RWPE1 (cell line): ENCODE measurements around the gene ING3.

Experiments
- CTCF ChIA-PET: fragments of 350-600 bp; sonication (Branson Sonifier 250); formaldehyde crosslinking; extraction: SDS; loops from one replicate; lab custom pipeline; 2021; lab: Yijun Ruan, JAX
- POLR2A ChIA-PET: fragments of 400-600 bp; formaldehyde crosslinking; extraction: SDS; loops from one replicate; lab custom pipeline; 2020; ENCODE audit warnings: antibody characterized with exemption; ENCODE audit not compliant: low non-redundant PET; lab: Yijun Ruan, JAX
- DNase-seq: peaks from one replicate; pipeline ENCODE4 v3.0.0; 2012; ENCODE audit warnings: low spot score
- H3K27ac ChIP-seq: fragments of 450-650 bp; 2 replicates; pipeline ENCODE4 v1.5.1; 2017
- TF ChIP-seq, protein P1 (sequence below): fragments of 450-650 bp; conservative IDR thresholded peaks from 2 replicates; pipeline ENCODE4 v1.5.1; 2017; ENCODE audit warnings: low read depth, mild to moderate bottlenecking

Gene ING3

DNA sequence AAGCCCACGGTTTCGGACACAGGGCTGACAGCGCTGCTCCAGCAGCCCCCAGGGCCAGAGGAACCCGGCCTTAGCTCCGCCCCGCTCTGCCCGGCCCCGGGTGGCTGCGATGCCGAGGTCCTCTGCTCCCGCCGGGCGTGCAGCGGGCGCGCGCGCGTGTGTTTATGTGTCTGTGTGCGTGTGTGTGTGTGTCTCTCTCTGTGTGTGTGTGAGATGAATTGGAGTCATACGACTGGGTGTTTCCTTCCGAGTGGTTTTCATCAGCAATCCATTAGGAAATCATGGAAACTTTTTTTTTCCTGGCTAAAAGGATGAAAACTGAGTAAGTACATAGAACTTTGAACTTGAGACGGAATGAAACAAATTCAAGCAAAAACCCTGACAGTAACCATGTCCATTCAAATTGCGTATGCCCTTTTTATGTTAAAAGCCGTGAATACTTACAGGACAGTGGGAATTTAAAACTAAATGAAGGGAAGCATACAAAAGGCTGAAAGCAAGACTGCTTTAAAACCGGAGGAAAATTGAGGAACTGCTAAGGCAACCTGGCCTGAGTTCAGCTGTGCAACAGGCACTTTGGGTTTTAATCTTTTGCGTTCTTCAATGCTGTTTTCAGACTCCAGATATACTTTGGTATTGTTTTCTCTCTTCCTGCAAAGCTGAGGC is 38.1 kb downstream of the ING3 start, which contains the start of gene CPED1:
Gene CPED1, plus strand, starts transcription at position 121 of the 666 bp plus-strand sequence. CDS start 911 bp downstream, outside the sequence.
- CTCF ChIA-PET: interaction anchor here (0.6 to 3.4 kb wide), 4 partner anchors 10 to 119 kb away, joined by 3 to 20 read pairs (median 4); no protein-coding TSS in a partner anchor
- peak; percentile 26 for DNase-seq
- no peak within 1 kb of the TSS for H3K27ac ChIP-seq
- TF ChIP-seq, protein P1, sequence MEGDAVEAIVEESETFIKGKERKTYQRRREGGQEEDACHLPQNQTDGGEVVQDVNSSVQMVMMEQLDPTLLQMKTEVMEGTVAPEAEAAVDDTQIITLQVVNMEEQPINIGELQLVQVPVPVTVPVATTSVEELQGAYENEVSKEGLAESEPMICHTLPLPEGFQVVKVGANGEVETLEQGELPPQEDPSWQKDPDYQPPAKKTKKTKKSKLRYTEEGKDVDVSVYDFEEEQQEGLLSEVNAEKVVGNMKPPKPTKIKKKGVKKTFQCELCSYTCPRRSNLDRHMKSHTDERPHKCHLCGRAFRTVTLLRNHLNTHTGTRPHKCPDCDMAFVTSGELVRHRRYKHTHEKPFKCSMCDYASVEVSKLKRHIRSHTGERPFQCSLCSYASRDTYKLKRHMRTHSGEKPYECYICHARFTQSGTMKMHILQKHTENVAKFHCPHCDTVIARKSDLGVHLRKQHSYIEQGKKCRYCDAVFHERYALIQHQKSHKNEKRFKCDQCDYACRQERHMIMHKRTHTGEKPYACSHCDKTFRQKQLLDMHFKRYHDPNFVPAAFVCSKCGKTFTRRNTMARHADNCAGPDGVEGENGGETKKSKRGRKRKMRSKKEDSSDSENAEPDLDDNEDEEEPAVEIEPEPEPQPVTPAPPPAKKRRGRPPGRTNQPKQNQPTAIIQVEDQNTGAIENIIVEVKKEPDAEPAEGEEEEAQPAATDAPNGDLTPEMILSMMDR: no peak
- POLR2A ChIA-PET: interaction anchor here (0.6 kb wide), 1 partner anchor 95 kb away, joined by 3 read pairs; no protein-coding TSS in a partner anchor

DNA sequence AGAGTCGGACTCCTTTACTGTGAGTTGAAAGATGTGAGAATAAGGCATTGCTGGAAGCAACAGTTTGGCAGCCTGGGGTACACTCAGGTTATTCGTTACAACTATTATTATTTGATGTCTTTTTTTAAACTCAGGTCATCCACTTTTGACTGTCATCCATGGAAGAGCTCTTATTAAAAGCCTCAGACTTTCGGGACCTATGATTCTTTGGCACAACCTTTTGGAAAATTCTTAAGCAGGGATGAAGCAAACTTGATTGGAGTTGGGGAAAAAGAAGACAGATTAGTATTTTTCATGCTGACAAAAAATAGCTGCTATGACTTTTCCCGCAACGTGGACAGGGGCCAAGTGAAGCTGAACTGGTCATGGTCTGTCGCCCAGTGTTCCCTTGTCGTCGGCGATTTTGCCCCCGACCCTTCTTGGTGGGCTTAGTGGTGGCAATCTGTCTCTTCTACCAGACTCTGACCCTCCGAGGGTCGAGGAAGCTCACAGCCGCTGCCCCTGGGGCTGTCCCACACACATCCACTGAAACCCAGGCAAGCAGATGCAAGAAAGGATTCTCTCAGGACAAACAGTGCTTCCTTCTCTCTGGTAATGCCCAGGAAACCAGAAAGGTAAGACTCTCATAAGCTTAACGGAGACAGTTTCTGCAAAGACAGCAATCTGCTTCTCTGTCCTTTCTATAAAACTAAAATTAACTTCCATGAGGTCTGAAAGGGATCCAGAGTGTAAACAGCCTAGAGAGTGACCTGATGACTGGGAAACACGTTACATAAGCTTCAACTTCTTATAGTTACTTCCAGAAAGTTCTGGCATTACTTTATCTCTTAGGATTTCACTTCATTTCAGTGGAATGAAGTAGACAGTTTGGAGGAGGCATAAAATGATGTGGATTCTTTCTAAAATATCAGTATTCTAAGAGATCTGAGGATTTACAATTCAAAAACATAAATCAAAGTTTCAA is 39.0 kb downstream of the ING3 start:
- TF ChIP-seq, protein P1: no peak
- no peak for DNase-seq
- ChIA-PET POLR2A (interaction anchor here (0.6 kb wide), 1 partner anchor 94 kb away, joined by 3 read pairs; no protein-coding TSS in a partner anchor), CTCF (interaction anchor here (1.0 to 3.4 kb wide), 3 partner anchors 92 to 119 kb away, joined by 4 to 20 read pairs (median 5); no protein-coding TSS in a partner anchor)
- H3K27ac ChIP-seq: no peak overlapping the region

DNA sequence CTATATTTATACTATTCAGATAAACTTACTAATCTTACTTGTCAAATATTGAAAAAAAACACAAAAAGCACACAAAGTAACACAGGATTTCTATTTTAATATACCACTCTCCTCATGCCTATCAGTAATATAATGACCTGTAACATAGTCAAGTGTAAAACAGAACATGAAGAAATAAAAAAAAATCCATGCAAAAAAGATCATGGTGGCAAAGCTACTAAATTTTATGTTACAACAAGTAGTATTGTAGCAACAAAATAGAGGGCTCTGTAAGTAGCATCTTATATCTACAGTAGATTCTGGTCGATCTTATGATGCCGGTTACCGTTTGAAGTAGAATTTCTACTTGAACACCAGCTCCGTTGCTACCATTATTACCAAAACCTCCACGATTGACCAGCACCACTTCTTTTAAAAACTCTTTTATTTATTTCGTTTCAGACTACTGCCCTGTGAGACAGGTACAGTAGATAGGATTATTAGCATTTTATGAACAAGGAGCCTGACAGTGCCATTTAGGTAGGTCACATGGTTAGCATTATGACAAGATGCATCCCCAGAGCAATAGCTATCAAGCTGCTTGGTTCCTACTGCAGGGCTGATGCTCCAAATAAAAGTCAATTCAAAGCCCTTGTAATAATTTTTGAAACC is 40.0 kb downstream of the ING3 start:
- ChIA-PET POLR2A (no interaction called here), CTCF (interaction anchor here (1.2 to 1.4 kb wide), 2 partner anchors 91 to 118 kb away, joined by 4 read pairs; no protein-coding TSS in a partner anchor)
- no peak for DNase-seq
- TF ChIP-seq, protein P1: no peak
- no peak overlapping the region for H3K27ac ChIP-seq

DNA sequence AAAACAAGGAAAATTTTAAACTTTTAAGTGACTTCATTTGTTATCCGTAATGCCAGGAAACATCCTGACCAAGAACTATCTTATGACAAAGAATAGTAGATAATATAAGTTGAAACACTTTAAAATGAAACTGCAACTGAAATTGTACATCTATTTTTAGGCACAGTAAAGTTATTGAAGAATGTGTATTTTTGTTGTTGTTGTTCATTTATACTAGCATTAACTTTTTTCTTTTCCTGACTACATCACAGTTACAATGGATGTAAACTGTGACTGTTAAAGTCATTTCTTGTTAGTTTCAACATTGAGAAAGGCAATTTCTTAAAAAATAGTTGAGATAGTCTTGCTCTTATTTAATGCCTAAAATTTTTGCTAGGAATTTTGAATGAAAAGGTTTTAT is 40.6 kb downstream of the ING3 start:
- ChIA-PET CTCF (interaction anchor here (1.2 to 1.4 kb wide), 2 partner anchors 91 to 117 kb away, joined by 4 read pairs; no protein-coding TSS in a partner anchor), POLR2A (no interaction called here)
- no peak for DNase-seq
- no peak overlapping the region for H3K27ac ChIP-seq
- TF ChIP-seq, protein P1: no peak

DNA sequence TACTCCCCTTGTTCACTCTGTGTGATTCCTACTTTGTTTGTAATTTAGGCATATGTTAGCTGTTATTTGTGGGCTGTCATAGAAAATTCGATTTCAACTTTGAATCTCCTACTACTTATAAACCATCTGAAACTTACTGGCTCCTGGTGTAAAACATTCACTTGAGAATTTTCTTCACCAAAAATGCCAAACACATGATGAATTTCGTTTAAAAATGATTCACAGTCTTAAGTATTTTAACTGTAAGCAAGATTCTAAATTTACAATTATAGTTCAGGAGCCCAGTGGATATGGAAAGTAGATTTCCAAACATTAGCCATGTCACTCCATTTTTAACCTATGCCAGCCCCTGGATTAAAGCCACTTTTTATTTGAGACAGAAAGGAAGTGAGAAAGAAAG is 41.0 kb downstream of the ING3 start:
- CTCF ChIA-PET: interaction anchor here (0.5 kb wide), 1 partner anchor 11 kb away, joined by 3 read pairs; no protein-coding TSS in a partner anchor
- POLR2A ChIA-PET: no interaction called here
- TF ChIP-seq, protein P1: no peak
- no peak for DNase-seq
- no peak overlapping the region for H3K27ac ChIP-seq
